Liver (tissue), 9 donors: ENCODE measurements around the gene COA1. TPM values are rescaled to one million over a fixed set of nuclear protein-coding genes. Genes with fewer than 3 reads are reported as not detected.

Source experiments
- DNase-seq: peaks from one replicate; pipeline ENCODE4 v3.0.0-alpha.2; 2017; ENCODE audit warnings: low spot score
- H3K27ac ChIP-seq, 2 donors: one replicate each; pipeline ENCODE4 v1.7.0; 2013; ENCODE audit warnings: inconsistent platforms in 2 of 2, low read length in 2 of 2, control low read depth in 1 of 2, low read depth in 1 of 2, mild to moderate bottlenecking in 1 of 2
- H3K27me3 ChIP-seq, 4 donors: one replicate each; pipeline versions ENCODE4 v1.6.1 to v1.7.0; 2013; ENCODE audit warnings: low read length in 3 of 4, inconsistent platforms in 1 of 4, mild to moderate bottlenecking in 1 of 4, moderate library complexity in 1 of 4; ENCODE audit not compliant: control insufficient read depth in 4 of 4, insufficient read depth in 4 of 4
- H3K36me3 ChIP-seq, 4 donors: one replicate each; pipeline versions ENCODE4 v1.6.1 to v1.7.0; 2013; ENCODE audit warnings: low read length in 3 of 4, mild to moderate bottlenecking in 3 of 4, low read depth in 1 of 4, moderate library complexity in 1 of 4; ENCODE audit not compliant: control insufficient read depth in 4 of 4, insufficient read depth in 3 of 4
- H3K4me1 ChIP-seq, 4 donors: one replicate each; pipeline versions ENCODE4 v1.6.1 to v1.7.0; 2013; ENCODE audit warnings: low read length in 3 of 4, mild to moderate bottlenecking in 3 of 4, moderate library complexity in 1 of 4; ENCODE audit not compliant: control insufficient read depth in 4 of 4, insufficient read depth in 4 of 4
- H3K4me3 ChIP-seq, 3 donors: one replicate each; pipeline versions ENCODE4 v1.6.1 to v1.7.0; 2013; ENCODE audit warnings: low read length in 3 of 3, control low read depth in 1 of 3, low read depth in 1 of 3, mild to moderate bottlenecking in 1 of 3
- H3K9ac ChIP-seq, 2 donors: one replicate each; pipeline ENCODE4 v1.7.0; 2013; ENCODE audit warnings: low read length in 2 of 2, mild to moderate bottlenecking in 2 of 2, moderate library complexity in 2 of 2, control low read depth in 1 of 2, low read depth in 1 of 2
- H3K9me3 ChIP-seq, 4 donors: one replicate each; pipeline versions ENCODE4 v1.6.1 to v1.7.0; 2013; ENCODE audit warnings: low read length in 3 of 4; ENCODE audit not compliant: control insufficient read depth in 4 of 4
- ATF3 ChIP-seq: IDR thresholded peaks from 2 replicates; pipeline ENCODE4 v1.6.1; 2016; ENCODE audit warnings: antibody characterized with exemption
- CTCF ChIP-seq: fragments of 150-350 bp; IDR thresholded peaks from 2 replicates; pipeline ENCODE4 v1.5.1; 2017; ENCODE audit warnings: improper control_type of control experiment, low read depth, low read length; ENCODE audit not compliant: missing input control
- FOXA1 ChIP-seq: IDR thresholded peaks from 2 replicates; pipeline ENCODE4 v1.6.1; 2016; ENCODE audit warnings: antibody characterized with exemption
- FOXA2 ChIP-seq: IDR thresholded peaks from 2 replicates; pipeline ENCODE4 v1.6.1; 2016; ENCODE audit warnings: antibody characterized with exemption
- HNF4G ChIP-seq: IDR thresholded peaks from 2 replicates; pipeline ENCODE4 v1.6.1; 2016; ENCODE audit warnings: antibody characterized with exemption
- JUND ChIP-seq, 2 donors: IDR thresholded peaks; 2 replicates each; pipeline ENCODE4 v1.6.1; 2016; ENCODE audit warnings: antibody characterized with exemption in 2 of 2
- NR2F2 ChIP-seq: IDR thresholded peaks from 2 replicates; pipeline ENCODE4 v1.6.1; 2016; ENCODE audit warnings: antibody characterized with exemption
- RAD21 ChIP-seq, 2 donors: IDR thresholded peaks; 2 replicates each; pipeline ENCODE4 v1.6.1; 2016; ENCODE audit warnings: antibody characterized with exemption in 2 of 2, mild to moderate bottlenecking in 2 of 2
- RXRA ChIP-seq, 2 donors: IDR thresholded peaks; 2 replicates each; pipeline ENCODE4 v1.6.1; 2017 to 2018; ENCODE audit warnings: antibody characterized with exemption in 2 of 2, mild to moderate bottlenecking in 1 of 2
- SP1 ChIP-seq: IDR thresholded peaks from 2 replicates; pipeline ENCODE4 v1.6.1; 2018; ENCODE audit warnings: antibody characterized with exemption, mild to moderate bottlenecking
- TAF1 ChIP-seq: conservative IDR thresholded peaks from 2 replicates; pipeline ENCODE4 v1.6.1; 2016; ENCODE audit warnings: antibody characterized with exemption, mild to moderate bottlenecking
- YY1 ChIP-seq: IDR thresholded peaks from 2 replicates; pipeline ENCODE4 v1.6.1; 2016; ENCODE audit warnings: antibody characterized with exemption, mild to moderate bottlenecking
- WGBS: extraction: QIAGEN DNeasy Blood & Tissue Kit; methylation state at CpG from one replicate; pipeline ENCODE4 v1.1.7; 2013; 5-methylcytosine and 5-hydroxymethylcytosine counted together
- polyA plus RNA-seq, 2 donors: library from polyadenylated mRNA; stranded (reverse) in 1 of 2; unstranded in 1 of 2; fragments of 200-250 nt in 1 of 2; fragments of >200 nt in 1 of 2; fragmentation: Nextera tagmentation in 1 of 2; extraction: Ambion mirVana in 1 of 2; gene quantifications; one replicate each; pipeline versions ENCODE4 v1.2.1 to v1.2.3, GENCODE V29; 2013 to 2015
- total RNA-seq, 2 donors: library from RNA; depleted of rRNA; stranded (reverse); fragments of >200 nt; gene quantifications; one replicate each; pipeline ENCODE4 v1.2.3, GENCODE V29; 2014
- TF ChIP-seq, protein P1 (sequence below): IDR thresholded peaks from 2 replicates; pipeline ENCODE4 v1.6.1; 2016; ENCODE audit warnings: antibody characterized with exemption
- TF ChIP-seq, protein P2 (sequence below): IDR thresholded peaks from 2 replicates; pipeline ENCODE4 v1.6.1; 2016; ENCODE audit warnings: antibody characterized with exemption, mild to moderate bottlenecking
- donor health status: healthy.
- donor health status: healthy.
- donor health status: healthy.
- donor health status: healthy.
- donor health status: healthy.

The COA1 gene
- total and polyA plus RNA-seq, 4 donors, result 16.6 to 37.8 (median 29.4) TPM

DNA sequence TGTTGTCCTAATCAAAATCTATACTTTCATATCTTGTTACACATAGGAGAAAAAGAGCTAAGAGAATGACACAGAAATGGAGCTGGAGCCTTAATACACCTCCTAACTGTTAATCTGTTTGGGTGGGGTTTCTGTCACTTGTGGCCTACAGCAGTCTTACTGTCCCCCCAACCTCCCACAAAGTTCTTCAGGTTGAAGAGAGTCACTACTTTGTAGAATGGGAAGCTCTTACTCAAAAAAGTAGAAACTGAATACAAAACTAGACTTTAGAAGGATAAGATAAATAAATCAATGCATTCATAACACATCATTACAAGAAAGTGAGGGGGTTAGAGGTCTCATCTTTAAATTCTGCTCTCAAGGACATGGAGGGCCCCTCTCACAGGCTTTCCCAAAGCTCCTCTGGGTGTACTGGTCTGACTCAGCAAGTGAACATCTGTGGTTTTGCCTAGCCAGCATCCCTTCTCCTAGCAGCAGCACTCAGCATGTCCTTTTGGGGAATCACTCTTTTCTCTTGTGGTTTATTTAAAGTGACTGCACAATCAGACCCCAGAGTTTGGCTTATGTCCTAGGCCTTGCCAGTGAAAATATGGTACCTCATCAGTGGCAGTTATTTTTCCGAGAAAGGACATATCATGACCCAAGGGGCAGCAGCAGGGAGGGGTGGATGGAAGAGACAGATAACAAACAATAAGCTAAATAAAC, 27.2 kb upstream of the COA1 start:
- Histone ChIP-seq H3K9me3 (no peaks in the 10 kb centered on the region), H3K36me3 (no peaks in the 10 kb centered on the region), H3K27ac (no peak overlapping the region), H3K9ac (no peak overlapping the region), H3K4me3 (no peak overlapping the region), H3K4me1 (peaks cover 0 to 10% (median 4%) of the 10 kb centered on the region in 4 donors), H3K27me3 (no peaks in the 10 kb centered on the region)
- no peak for DNase-seq
- WGBS, result 82% methylated on average over 1 of the region's 1 CpG
- no peak for TF ChIP-seq FOXA1

DNA sequence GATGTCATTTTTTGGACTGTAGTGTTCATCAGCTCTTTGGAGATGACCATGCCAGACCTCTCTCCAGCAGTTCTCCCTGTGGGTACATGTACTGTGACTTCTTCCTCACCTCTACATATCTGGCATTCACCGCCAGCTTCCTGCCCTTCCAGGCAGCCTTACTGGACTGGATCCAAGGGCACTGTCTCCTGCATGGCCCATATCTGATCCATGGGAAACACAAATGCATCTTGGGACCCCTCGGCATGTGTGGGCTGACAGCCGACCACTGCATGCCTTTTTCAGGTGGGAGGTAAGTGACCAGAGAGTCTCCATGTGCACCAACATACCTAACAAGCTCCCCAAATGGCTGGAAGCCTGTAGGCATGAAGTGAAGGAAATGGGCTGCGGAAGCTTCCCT, 25.3 kb upstream of the COA1 start:
- no peak overlapping the region for H3K4me3 ChIP-seq
- TF ChIP-seq, protein P1, sequence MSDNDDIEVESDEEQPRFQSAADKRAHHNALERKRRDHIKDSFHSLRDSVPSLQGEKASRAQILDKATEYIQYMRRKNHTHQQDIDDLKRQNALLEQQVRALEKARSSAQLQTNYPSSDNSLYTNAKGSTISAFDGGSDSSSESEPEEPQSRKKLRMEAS, result no peak
- no peak for TF ChIP-seq TAF1
- no peaks in the 10 kb centered on the region for H3K9me3 ChIP-seq
- H3K9ac ChIP-seq, result no peak overlapping the region
- WGBS, result 84% methylated on average over 4 of the region's 4 CpGs
- no peaks in the 10 kb centered on the region for H3K27me3 ChIP-seq
- H3K36me3 ChIP-seq, result no peaks in the 10 kb centered on the region
- no peak overlapping the region for H3K27ac ChIP-seq
- peaks cover 0 to 10% (median 4%) of the 10 kb centered on the region in 4 donors for H3K4me1 ChIP-seq
- no peak for DNase-seq

DNA sequence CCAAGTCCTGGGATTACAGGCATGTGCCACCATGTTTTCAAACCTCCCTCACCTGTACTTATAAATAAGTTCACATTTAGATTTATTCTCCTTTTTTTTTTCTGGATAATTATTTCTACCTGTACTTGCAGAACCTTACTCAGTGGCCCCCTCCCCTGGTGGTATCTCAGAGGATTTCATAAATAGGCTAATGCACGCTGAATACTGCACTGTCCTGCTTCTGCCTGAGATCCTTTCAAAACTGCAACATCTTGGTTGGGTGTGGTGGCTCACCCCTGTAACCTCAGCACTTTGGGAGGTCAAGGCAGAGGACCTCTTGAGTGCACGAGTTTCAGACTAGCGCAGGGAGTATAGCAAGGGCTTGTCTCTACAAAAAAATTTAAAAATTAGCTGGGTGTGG, 24.5 kb upstream of the COA1 start:
- DNase-seq, result no peak
- 82% methylated on average over 3 of the region's 3 CpGs for WGBS
- no peaks in the 10 kb centered on the region for H3K36me3 ChIP-seq
- peaks cover 0 to 6% (median 4%) of the 10 kb centered on the region in 4 donors for H3K4me1 ChIP-seq
- no peaks in the 10 kb centered on the region for H3K9me3 ChIP-seq
- H3K4me3 ChIP-seq, result no peak overlapping the region
- H3K27ac ChIP-seq, result no peak overlapping the region
- TF ChIP-seq TAF1 (no peak), RAD21 (IDR thresholded peaks at IDR 0.05) (no peak), JUND (IDR thresholded peaks at IDR 0.05) (no peak), HNF4G (no peak), RXRA (IDR thresholded peaks at IDR 0.05) (no peak), ATF3 (no peak), CTCF (no peak), NR2F2 (no peak), SP1 (no peak), YY1 (no peak), FOXA2 (no peak)
- TF ChIP-seq, protein P2, sequence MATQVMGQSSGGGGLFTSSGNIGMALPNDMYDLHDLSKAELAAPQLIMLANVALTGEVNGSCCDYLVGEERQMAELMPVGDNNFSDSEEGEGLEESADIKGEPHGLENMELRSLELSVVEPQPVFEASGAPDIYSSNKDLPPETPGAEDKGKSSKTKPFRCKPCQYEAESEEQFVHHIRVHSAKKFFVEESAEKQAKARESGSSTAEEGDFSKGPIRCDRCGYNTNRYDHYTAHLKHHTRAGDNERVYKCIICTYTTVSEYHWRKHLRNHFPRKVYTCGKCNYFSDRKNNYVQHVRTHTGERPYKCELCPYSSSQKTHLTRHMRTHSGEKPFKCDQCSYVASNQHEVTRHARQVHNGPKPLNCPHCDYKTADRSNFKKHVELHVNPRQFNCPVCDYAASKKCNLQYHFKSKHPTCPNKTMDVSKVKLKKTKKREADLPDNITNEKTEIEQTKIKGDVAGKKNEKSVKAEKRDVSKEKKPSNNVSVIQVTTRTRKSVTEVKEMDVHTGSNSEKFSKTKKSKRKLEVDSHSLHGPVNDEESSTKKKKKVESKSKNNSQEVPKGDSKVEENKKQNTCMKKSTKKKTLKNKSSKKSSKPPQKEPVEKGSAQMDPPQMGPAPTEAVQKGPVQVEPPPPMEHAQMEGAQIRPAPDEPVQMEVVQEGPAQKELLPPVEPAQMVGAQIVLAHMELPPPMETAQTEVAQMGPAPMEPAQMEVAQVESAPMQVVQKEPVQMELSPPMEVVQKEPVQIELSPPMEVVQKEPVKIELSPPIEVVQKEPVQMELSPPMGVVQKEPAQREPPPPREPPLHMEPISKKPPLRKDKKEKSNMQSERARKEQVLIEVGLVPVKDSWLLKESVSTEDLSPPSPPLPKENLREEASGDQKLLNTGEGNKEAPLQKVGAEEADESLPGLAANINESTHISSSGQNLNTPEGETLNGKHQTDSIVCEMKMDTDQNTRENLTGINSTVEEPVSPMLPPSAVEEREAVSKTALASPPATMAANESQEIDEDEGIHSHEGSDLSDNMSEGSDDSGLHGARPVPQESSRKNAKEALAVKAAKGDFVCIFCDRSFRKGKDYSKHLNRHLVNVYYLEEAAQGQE, result no peak
- TF ChIP-seq, protein P1, result no peak
- no peak overlapping the region for H3K9ac ChIP-seq
- no peaks in the 10 kb centered on the region for H3K27me3 ChIP-seq
